ENCODE data around the gene SCGN. TPM values are rescaled to one million over a fixed set of nuclear protein-coding genes. Genes with fewer than 3 reads are reported as not detected.

SCGN gene
- total and polyA plus RNA-seq, 10 donors: not detected

GRCh38 chr6:25717866-25718740 lies 66.1 kb downstream of the SCGN start:
- DNase-seq: no peak
- Histone ChIP-seq H3K36me3 (no peaks in the 10 kb centered on the region), H3K4me1 (no peaks in the 10 kb centered on the region), H3K27ac (no peak overlapping the region), H3K27me3 (replicated peaks in 1 of 7) (peaks cover 0 to 8% (median 0%) of the 10 kb centered on the region in 7 donors), H3K4me3 (no peak overlapping the region), H3K9me3 (no peaks in the 10 kb centered on the region)
- 65 to 75% (median 67%) methylated on average over 6 of the region's 6 CpGs for WGBS, 5 donors
- intact Hi-C loops (cut with DNase I; ENCODE audit: low total_unique reads): no loop called here
- peak in 8 of 11 experiments; percentile 26 to 63 (median 50) for TF ChIP-seq CTCF (IDR thresholded peaks at IDR 0.05 in 8 of 11, conservative IDR thresholded peaks at IDR 0.05 in 3 of 11)
- TF ChIP-seq POLR2AphosphoS5 (IDR thresholded peaks at IDR 0.05): no peak
- TF ChIP-seq POLR2A (IDR thresholded peaks at IDR 0.05): no peak

- DNase-seq: no peak
- intact Hi-C loops (cut with DNase I; ENCODE audit: low total_unique reads): loop anchor here (10.0 kb wide), 1 partner anchor 278 kb away; no protein-coding TSS in a partner anchor
- 92 to 96% (median 95%) methylated on average over 37 of the region's 37 CpGs for WGBS, 5 donors
- TF ChIP-seq POLR2AphosphoS5 (IDR thresholded peaks at IDR 0.05) (no peak), POLR2A (IDR thresholded peaks at IDR 0.05) (no peak), CTCF (IDR thresholded peaks at IDR 0.05 in 8 of 11, conservative IDR thresholded peaks at IDR 0.05 in 3 of 11) (no peak)
- no peaks in the 10 kb centered on the region for H3K36me3 ChIP-seq
- H3K4me3 ChIP-seq: no peak overlapping the region
- H3K27ac ChIP-seq: no peak overlapping the region
- no peaks in the 10 kb centered on the region for H3K4me1 ChIP-seq
- no peaks in the 10 kb centered on the region for H3K9me3 ChIP-seq
- H3K27me3 ChIP-seq (replicated peaks in 1 of 7): peaks cover 0 to 21% (median 6%) of the 10 kb centered on the region in 7 donors
Observed at GRCh38 chr6:25726122-25726911, 74.3 kb downstream of the SCGN start.

- Histone ChIP-seq H3K4me1 (no peaks in the 10 kb centered on the region), H3K27me3 (replicated peaks in 1 of 7) (peaks cover 0 to 26% (median 6%) of the 10 kb centered on the region in 7 donors), H3K27ac (no peak overlapping the region), H3K36me3 (no peaks in the 10 kb centered on the region), H3K9me3 (no peaks in the 10 kb centered on the region), H3K4me3 (no peak overlapping the region)
- no peak for DNase-seq
- intact Hi-C loops (cut with DNase I; ENCODE audit: low total_unique reads): loop anchor here (10.0 kb wide), 1 partner anchor 278 kb away; no protein-coding TSS in a partner anchor
- TF ChIP-seq CTCF (IDR thresholded peaks at IDR 0.05 in 8 of 11, conservative IDR thresholded peaks at IDR 0.05 in 3 of 11): no peak
- 86 to 92% (median 88%) methylated on average over 14 of the region's 14 CpGs for WGBS, 5 donors
Observed at GRCh38 chr6:25727028-25727427, 75.0 kb downstream of the SCGN start.

GRCh38 chr6:25730907-25731306 lies 78.9 kb downstream of the SCGN start:
- no peak overlapping the region for H3K27ac ChIP-seq
- H3K4me3 ChIP-seq: no peak overlapping the region
- no peak for TF ChIP-seq POLR2AphosphoS5 (IDR thresholded peaks at IDR 0.05)
- WGBS, 5 donors: 87 to 94% (median 90%) methylated on average over 3 of the region's 3 CpGs
- DNase-seq: no peak
- no peaks in the 10 kb centered on the region for H3K4me1 ChIP-seq
- intact Hi-C loops (cut with DNase I; ENCODE audit: low total_unique reads): no loop called here
- no peaks in the 10 kb centered on the region for H3K36me3 ChIP-seq
- H3K9me3 ChIP-seq: peaks cover 0 to 4% (median 0%) of the 10 kb centered on the region in 8 donors
- peaks cover 0 to 44% (median 14%) of the 10 kb centered on the region in 7 donors for H3K27me3 ChIP-seq (replicated peaks in 1 of 7)
